ENCODE results near the gene TAS2R3.
"Not testable (repeated sequence)": the region's sequence is repeated elsewhere in the genome, so short reads cannot be mapped to it uniquely, and the experiment has no call there.

Gene TAS2R3

GRCh38 chr7:141763797-141764196 lies at the start of gene TAS2R3:
TAS2R3 (plus strand) TSS chr7:141764097; CDS start chr7:141764159, 62 bp downstream.
- DNase-seq: no peak

GRCh38 chr7:141714571-141714970 lies 49.3 kb upstream of the TAS2R3 start:
- no peak for DNase-seq

- no peak for DNase-seq
Measured at GRCh38 chr7:141715018-141715417, 48.9 kb upstream of the TAS2R3 start.

- DNase-seq: no peak
Measured at GRCh38 chr7:141715794-141716689, 47.9 kb upstream of the TAS2R3 start.

GRCh38 chr7:141717450-141717849 lies 46.4 kb upstream of the TAS2R3 start:
- DNase-seq: no peak

- no peak for DNase-seq
Measured at GRCh38 chr7:141722529-141722928, 41.4 kb upstream of the TAS2R3 start.

GRCh38 chr7:141729020-141729419 lies 34.9 kb upstream of the TAS2R3 start:
- DNase-seq: no peak

GRCh38 chr7:141731476-141732149 lies 32.3 kb upstream of the TAS2R3 start:
- DNase-seq: no peak

GRCh38 chr7:141737118-141737835 lies 26.6 kb upstream of the TAS2R3 start:
- peak; percentile 39 for DNase-seq

- DNase-seq: peak; percentile 94
Measured at GRCh38 chr7:141737836-141738591, 25.9 kb upstream of the TAS2R3 start, which contains the start of gene SSBP1. SSBP1 (plus strand) TSS chr7:141738358; CDS start chr7:141739167, 809 bp downstream.

GRCh38 chr7:141738592-141739013 lies 25.3 kb upstream of the TAS2R3 start:
- no peak for DNase-seq

- no peak for DNase-seq
Measured at GRCh38 chr7:141739250-141739649, 24.6 kb upstream of the TAS2R3 start.

GRCh38 chr7:141742229-141742628 lies 21.7 kb upstream of the TAS2R3 start:
- no peak for DNase-seq

GRCh38 chr7:141744131-141744530 lies 19.8 kb upstream of the TAS2R3 start:
- DNase-seq: no peak

GRCh38 chr7:141748396-141748795 lies 15.5 kb upstream of the TAS2R3 start:
- DNase-seq: no peak

- DNase-seq: not testable (repeated sequence)
Measured at GRCh38 chr7:141751904-141752303, 12.0 kb upstream of the TAS2R3 start.

- peak; percentile 4 for DNase-seq
Measured at GRCh38 chr7:141752634-141753033, 11.3 kb upstream of the TAS2R3 start.

- peak; percentile 21 for DNase-seq
Measured at GRCh38 chr7:141754939-141755338, 9.0 kb upstream of the TAS2R3 start.

- DNase-seq: not testable (repeated sequence)
Measured at GRCh38 chr7:141770083-141770583, 6.2 kb downstream of the TAS2R3 start.

- no peak for DNase-seq
Measured at GRCh38 chr7:141776374-141776773, 12.5 kb downstream of the TAS2R3 start, which contains the start of gene TAS2R4. TAS2R4 (plus strand) TSS chr7:141776674; CDS start chr7:141778489, 1,815 bp downstream.

- peak; percentile 50 for DNase-seq
Measured at GRCh38 chr7:141785706-141786552, 22.0 kb downstream of the TAS2R3 start.
